GM21381 (cell line): ENCODE data around the gene IGF2BP1.

Experiments used
- ATAC-seq: cut with Tn5 transposase; IDR thresholded peaks from one replicate; pipeline ENCODE4 v1.9.1; 2021; ENCODE audit warnings: mild to moderate bottlenecking, moderate library complexity; ENCODE audit not compliant: unreplicated experiment

IGF2BP1 gene

DNA sequence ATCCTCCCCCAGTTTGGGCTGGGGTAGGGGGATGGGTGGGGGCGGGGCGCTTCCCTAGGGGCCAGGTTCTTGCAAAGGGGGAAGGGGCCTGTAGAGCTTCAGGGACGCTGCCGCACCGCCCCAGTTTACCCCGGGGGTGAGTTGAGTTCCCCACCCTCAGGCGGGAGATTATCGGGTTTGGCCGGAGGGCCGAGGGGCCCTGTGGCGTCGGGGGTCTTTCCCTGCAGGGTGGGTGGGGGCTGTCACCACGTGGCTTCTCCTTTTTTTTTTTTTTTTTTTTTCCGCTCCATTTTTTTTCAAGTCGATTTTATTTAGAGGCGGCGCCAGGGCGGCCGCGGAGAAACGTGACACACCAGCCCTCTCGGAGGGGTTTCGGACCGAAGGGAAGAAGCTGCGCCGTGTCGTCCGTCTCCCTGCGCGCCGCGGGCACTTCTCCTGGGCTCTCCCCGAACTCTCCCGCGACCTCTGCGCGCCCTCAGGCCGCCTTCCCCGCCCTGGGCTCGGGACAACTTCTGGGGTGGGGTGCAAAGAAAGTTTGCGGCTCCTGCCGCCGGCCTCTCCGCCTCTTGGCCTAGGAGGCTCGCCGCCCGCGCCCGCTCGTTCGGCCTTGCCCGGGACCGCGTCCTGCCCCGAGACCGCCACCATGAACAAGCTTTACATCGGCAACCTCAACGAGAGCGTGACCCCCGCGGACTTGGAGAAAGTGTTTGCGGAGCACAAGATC, at the start of gene IGF2BP1:
TSS of gene IGF2BP1 (plus strand) at position 283 of the 724 bp plus-strand sequence. CDS start at position 644, 361 bp downstream.
- no peak for ATAC-seq

DNA sequence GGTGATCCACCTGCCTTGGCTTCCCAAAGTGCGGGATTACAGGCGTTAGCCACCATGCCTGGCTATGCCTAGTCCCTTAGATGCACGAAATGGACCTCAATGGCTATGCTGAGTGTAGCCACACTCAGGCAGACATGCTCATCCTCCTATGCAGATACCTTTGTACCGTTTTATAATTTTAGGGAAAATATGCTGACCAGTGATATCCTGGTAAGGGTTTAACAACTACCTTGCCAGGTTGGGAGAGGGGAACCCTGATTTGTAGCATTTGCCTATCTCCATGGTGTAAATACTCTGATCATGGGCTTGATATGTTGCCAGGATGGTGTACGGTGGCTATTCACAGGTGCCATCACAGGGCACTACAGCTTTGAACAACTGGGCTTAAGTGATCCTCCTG, 45.6 kb upstream of the IGF2BP1 start:
- ATAC-seq: no peak

DNA sequence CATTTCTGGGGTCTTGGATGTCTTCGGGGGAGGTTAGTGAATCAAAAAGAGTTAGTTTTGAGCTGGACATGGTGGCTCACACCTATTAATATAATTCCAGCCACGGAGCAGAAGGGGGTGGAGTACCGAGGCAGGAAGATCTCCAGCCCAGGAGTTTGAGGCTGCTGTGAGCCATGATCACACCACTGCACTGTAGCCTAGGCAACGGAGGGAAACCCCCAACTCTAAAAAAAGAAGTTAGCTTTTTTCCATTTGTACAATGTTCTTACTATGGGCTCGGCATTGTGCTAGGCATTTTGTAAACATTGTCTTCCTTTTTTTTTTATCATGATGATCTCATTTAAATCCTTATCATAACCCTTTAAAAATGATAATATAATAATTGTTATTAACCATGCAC, 44.3 kb upstream of the IGF2BP1 start:
- no peak for ATAC-seq

DNA sequence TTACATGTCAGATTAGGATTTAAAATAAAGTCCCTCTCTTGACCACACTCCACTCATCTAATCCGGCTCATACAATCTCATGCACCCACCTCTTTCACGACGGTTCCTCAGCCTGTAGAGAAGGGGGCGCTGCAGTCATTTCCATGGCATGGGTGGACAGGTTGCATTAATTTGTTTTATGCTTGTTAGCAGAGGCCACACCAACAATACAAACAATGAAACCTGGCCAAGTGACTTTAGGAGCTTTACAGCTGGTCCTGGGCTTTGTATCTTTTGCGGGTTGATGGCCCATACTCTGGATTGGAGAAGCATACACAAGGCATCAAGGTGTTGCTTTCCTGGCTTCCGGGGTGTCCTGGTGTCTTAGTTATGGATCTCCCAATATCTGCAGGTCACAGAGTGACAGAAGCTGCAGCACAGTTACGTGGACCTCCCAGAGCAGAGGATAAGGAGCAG, 42.9 kb upstream of the IGF2BP1 start:
- no peak for ATAC-seq

DNA sequence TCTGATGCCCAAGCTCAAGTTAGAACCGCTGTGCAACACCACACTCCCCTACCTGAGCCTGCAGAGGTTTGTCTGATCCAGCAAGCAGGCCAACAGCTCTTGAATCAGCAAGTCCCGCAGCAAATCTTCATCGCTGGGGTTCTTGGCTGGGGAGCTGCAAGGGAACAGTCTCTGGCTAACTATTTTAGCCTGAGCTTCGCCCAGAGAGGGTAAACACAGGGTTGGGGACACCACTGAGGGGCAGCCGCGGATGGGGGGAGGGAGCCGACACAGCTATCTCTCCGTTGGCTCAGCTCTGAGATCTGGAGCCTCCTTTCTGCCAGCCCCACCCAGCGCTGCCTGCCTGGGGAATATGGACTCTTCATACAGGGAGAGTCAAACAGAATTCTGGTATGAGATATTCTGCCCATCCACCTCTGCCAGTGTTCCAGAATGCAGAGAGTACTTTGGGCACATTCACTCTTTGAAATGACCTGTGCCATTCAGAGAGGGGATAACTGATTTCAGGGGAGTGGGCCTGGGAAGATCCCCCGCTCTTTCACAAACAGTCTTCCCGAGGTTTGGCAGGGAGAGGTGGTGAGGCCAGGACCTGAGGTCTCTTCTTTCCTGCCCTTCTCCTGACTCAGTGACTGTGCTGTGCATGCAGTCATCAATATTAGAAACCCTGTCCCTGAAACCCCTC, 36.2 kb upstream of the IGF2BP1 start:
- no peak for ATAC-seq

DNA sequence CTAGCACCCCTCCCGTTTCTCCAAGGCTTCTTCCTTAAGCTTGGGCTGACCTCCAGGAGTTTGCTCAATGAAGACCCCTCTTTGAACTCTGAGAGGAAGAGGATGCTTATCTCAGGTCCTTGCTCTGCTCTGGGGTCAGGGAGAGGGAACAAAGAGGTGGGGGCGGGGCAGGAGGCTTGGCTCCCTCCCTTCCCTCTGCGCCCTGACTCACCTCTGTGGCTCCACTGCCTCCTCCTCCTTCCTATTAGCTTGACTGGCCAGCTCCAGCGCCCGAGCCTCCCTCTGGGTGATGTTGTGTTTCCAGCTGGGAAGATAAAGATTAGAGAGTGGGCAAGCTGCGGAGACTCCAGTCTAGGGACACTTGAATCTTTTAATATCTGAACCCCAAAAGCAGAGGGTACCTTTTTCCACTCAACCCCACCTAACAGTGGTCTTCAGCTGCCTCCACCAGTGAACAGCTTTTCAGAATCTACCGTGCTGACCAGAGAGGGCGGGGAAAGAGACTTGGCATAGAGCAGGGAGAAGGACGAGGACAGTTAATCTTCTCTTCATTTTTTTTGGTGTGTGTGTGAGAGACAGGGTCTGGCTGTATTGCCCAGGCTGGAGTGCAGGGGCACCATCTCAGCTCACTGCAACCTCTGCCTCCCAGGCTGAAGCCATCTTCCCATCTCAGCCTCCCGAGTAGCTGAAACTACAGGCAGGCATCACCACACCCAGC, 35.5 kb upstream of the IGF2BP1 start:
- no peak for ATAC-seq

DNA sequence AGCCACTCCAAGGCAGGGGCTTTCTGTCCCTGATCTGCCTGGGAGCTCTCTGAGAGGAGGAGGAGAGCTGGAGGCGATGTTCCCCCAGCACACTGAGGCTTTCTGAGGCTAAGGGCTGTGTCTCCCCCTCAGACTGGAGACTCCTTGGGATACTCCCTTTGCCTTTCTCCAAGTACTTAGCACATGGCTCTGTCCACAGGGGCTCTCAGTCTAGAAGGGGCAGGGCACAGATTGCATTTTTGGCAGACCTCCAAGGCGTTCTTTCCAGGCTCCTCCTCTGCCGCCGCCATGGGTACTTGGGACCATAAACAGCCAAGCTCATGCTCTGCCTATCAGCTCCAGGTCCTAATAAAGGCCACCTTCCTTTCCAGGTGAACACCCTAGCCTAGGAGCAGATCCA, 27.0 kb upstream of the IGF2BP1 start:
- no peak for ATAC-seq

DNA sequence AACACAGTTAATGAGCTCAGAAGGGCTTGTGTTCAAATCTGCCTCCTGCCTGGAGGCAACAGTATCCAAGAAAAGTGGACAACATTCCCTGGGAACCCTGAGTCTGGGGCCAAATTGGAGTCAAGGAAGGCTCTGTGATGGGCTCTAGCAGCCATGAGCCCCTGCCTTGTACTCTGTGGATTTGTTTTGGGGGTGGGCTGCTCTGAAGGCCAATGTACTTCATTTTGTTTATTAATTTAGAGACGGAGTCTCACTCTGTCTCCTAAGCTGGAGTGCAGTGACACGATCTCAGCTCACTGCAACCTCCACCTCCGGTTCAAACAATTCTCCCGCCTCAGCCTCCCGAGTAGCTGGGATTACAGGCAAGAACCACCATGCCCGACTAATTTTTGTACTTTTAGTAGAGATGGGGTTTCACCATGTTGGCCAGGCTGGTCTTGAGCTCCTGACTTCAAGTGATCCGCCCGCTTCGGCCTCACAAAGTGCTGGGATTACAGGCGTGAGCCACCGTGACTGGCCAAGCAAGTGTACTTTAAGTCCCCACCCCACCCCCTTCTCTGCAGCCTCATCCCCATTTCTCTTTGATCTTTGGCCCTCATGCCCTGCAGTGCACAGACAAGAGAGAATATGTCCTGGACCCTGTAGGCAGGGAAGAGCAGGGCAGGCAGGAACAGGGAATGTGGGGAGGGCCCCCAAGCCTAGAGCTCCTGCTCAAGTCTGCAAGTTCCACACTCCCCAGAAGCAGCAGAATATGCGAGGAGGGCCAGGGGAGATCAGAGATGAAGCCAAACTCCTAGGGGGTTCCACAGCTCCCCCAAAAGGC, 26.1 kb upstream of the IGF2BP1 start:
- no peak for ATAC-seq

DNA sequence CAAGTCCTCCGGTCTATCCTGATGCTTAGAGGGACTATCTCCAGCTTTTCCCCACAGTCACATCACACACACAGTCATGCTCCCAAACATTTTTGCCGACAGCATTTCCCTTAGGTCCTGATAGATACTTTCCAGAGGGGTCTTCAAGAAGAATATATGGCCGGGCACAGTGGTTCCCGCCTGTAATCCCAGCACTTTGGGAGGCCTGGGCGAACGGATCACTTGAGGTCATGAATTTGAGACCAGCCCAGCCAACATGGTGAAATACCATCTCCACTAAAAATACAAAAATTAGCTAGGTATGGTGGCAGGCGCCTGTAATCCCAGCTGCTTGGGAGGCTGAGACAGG, 24.5 kb upstream of the IGF2BP1 start:
- no peak for ATAC-seq

DNA sequence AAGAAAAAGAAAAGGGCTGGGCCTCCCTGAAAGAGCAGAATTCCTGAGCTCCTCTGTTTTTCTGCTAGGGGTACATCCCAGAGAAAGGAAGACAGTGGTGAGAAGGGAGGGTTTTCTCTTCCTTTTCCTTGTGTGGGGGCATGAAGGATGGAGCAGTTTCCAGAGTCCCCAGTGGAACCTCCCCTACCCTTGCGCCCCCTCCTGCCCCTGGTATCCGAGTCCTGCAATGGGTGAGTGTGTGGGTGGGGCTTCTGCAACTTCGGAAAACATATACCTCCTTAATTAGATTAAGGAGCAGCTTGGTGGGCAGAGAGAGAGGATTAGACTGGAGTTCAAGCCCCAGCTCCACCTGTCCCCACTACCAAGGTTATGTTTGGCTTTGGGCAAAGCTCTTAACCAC, 23.4 kb upstream of the IGF2BP1 start:
- no peak for ATAC-seq

DNA sequence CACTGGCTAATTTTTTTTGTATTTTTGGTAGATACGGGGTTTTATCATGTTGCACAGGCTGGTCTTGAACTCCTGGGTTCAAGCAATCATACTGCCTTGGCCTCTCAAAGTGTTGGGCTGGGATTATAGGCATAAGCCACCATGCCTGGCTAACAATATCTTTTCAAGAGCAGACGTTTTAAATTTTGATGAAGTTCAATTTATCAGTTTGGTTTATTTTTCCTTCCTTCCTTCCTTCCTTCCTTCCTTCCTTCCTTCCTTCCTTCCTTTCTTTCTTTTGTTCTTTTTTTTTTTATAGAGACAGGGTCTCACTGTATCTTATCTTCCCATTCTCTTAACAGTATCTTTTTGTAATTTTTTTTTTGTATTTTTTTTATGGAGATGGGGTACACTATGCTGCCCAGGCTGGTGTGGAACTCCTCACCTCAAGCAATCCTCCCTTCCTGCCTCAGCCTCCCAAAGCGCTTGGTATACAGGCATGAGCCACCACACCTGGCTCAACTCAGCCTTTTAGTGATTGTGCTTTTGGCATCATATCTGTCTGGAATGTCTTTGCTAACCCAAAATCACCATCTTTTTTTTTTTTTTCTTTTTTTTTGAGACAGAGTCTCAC, 15.2 kb upstream of the IGF2BP1 start:
- ATAC-seq: no peak

DNA sequence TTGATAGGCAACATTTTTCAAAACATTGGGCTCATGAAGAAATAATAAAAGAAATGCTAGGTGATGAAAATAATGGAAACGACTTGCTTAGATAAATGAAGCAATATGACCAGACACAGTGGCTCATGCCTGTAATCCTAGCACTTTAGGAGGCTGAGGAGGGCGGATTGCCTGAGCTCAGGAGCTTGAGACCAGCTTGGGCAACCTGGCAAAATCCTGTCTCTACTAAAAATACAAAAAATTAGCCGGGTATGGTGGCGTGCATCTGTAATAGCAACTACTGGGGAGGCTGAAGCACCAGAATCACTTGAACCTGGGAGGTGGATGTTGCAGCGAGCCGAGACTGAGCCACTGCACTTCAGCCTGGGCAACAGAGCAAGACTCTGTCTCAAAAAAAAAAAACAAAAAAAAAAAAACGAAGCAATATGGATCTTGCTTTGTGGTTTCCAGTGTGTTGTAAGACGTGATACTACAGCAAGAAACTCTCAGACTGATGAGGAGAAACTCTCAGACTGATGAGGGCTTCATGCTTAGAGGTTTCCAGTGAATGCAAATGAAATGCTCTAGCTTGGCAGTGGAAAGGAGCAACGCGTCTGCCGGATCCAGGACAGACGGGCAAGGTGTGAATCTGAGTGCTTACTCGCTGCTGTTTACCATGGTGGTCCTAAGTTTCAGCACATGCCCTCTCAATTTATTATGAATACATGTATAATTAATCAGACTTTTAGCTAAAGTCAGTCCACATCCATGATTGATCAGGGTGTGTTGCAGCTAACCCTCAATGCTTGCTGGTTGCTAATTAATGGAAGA, 11.5 kb upstream of the IGF2BP1 start:
- ATAC-seq: no peak

DNA sequence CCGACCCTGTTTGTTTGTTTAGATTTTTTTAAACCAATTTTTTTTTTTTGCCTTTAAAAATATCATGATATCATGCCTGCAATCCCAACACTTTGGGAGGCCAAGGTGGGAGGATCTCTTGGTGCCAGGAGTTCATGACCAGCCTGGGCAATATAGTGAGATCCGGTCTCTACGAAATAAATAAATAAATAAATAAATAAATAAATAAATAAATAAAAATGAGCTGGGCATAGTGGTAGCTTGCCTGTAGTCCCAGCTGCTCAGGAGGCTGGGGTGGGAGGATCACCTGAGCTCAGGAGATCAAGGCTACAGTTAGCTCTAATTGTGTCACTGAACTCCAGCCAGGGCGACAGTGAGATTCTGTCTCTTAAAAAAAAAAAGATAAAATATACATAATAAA, 8.1 kb upstream of the IGF2BP1 start:
- no peak for ATAC-seq

DNA sequence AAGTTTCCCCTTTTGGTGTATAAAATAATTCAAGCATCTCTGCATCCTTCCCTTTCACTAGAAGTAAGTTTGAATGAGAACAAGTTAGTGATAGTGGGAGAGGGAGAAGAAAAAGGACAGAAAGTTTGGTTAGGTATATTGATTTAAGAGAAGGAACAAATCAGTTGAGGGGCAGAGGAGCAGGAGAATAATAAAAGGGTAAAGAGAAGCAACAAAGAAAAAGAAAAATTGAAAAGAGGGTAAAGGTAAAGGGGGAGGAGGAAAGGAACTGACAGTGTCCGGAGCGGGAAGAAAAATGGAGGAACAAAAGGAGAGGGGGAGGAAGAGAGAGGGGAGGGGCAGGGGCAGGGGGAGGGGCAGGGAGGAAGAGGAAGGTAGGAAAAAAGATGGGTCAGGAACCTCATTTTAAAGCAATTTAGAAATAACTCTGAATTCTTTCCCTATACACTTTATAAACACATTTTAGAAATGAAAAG, 6.3 kb upstream of the IGF2BP1 start:
- no peak for ATAC-seq

DNA sequence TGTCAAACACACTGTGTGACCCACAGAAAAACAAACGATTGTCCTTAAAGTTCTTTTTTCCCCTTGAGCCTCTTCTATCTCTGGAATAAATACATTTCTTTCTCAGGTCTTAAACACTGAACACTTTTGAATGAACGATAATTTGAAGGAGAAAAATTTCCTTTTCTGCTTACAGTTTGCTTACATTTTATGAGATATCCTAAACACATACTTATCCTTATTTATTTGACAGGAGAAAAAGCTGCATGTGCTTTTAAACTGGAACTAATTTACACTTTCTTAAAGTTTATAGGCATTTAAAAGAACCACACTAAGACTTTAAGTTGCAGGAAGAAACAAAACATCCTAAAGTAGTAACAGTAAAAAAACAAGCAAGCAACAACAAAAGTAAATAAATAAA, 4.7 kb upstream of the IGF2BP1 start:
- ATAC-seq: no peak

DNA sequence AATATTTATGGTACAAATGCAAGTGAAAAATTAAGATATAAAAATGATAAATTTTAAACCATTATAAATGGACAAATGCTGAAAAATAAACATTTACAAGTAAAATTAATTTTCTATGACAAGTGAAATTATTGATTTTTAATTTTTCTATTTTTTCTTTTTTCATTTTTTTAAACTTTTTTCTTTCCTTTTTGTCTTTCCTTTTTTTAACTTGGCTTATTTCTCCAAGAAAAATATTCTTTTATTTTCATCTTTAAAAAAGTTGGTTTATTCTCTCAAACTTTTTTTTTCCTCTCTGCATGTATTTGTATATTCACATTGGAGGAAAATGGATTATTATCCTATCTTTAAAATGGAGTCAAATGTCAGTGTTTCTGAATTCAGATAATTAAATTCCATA, 3.9 kb upstream of the IGF2BP1 start:
- no peak for ATAC-seq

DNA sequence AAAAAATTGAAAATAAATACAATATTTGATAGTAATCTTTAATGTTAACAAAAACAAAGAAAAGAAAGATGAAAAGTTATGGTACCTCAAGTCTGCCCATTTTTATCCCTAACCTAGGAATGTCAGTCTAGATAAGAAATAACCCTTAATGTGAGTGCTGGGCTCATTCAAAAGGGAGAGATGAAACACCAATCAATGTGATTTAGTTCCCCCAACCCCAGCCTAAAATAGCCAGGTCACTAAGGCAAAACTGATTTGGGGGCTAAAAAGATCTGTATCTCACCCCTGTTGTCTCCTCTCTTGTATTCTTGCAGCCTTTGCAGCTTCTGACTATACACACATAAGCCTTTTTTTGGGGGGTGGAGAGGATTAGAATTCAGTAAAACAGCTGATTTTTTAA, 3.2 kb upstream of the IGF2BP1 start:
- no peak for ATAC-seq

DNA sequence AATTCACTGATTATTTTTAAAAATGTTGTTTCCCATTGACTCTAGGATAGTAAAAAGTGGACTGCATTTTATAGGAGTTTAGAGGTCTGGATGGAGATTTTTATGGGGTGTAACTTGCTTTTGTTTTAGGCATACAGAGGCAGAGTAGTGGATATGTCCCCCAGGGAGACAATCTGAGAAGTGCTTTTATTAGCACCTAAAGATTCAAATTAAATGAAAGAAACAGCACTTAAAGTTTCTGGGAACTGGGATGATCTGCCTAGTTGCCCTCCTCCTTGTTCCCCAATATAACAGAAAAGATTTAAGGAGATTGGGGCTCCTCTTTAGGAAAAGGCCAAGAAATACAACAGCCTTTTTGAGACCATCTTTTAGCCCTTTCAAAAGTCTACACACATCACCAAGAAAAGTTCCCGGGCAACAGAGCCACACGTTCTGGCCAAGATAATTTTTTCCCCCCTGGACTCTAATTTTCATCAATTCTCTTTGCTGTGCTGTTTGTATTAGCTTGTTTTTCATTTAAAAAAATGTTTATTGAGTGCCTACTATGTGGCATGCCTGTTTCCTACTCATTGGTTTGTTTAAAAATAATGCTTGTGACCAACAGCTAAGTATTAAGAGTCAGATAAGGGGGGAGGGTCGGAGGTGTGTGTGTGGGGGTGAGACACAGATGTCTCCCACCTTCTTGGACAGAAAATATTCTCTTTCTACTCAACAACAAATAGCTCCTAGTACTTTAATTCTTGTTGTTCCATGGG, 2.5 kb upstream of the IGF2BP1 start:
- no peak for ATAC-seq
